HG02943 (cell line): ENCODE data around the gene GNA15.
"Not testable (repeated sequence)": the region's sequence is repeated elsewhere in the genome, so short reads cannot be mapped to it uniquely, and the experiment has no call there.

Experiments
- ATAC-seq: cut with Tn5 transposase; IDR thresholded peaks from one replicate; pipeline ENCODE4 v1.9.1; 2021; ENCODE audit warnings: mild to moderate bottlenecking, low read depth, moderate library complexity; ENCODE audit not compliant: unreplicated experiment

Gene GNA15

GRCh38 chr19:3167533-3168272, 31.9 kb downstream of the GNA15 start:
- no peak for ATAC-seq

GRCh38 chr19:3171894-3172672, 36.2 kb downstream of the GNA15 start:
- ATAC-seq, result no peak

GRCh38 chr19:3172673-3173000, 36.8 kb downstream of the GNA15 start:
- not testable (repeated sequence) for ATAC-seq

- no peak for ATAC-seq
Observed at GRCh38 chr19:3175781-3176714, 40.2 kb downstream of the GNA15 start.

GRCh38 chr19:3176715-3177501, 41.1 kb downstream of the GNA15 start:
- no peak for ATAC-seq

- ATAC-seq, result no peak
Observed at GRCh38 chr19:3178377-3178972, 42.6 kb downstream of the GNA15 start, which contains the start of gene S1PR4. S1PR4 (plus strand) TSS chr19:3178769; CDS start chr19:3178793, 24 bp downstream.

- no peak for ATAC-seq
Observed at GRCh38 chr19:3178973-3179738, 43.3 kb downstream of the GNA15 start.

- ATAC-seq, result no peak
Observed at GRCh38 chr19:3179739-3180293, 44.0 kb downstream of the GNA15 start.

- no peak for ATAC-seq
Observed at GRCh38 chr19:3183721-3184641, 48.1 kb downstream of the GNA15 start.

- peak; percentile 16 for ATAC-seq
Observed at GRCh38 chr19:3184847-3185460, 49.1 kb downstream of the GNA15 start.

- peak; percentile 64 for ATAC-seq
Observed at GRCh38 chr19:3185461-3186159, 49.8 kb downstream of the GNA15 start, which contains the start of gene NCLN. NCLN (plus strand) TSS chr19:3185930; CDS start chr19:3186031, 101 bp downstream.

GRCh38 chr19:3186160-3186688, 50.4 kb downstream of the GNA15 start:
- peak; percentile 29 for ATAC-seq

GRCh38 chr19:3186891-3187661, 51.2 kb downstream of the GNA15 start:
- no peak for ATAC-seq

GRCh38 chr19:3187662-3188511, 52.1 kb downstream of the GNA15 start:
- no peak for ATAC-seq
